ENCODE data around the gene ICAM1. TPM values are rescaled to one million over a fixed set of nuclear protein-coding genes. Genes with fewer than 3 reads are reported as not detected.

The ICAM1 gene
- polyA plus RNA-seq, 1 donor from 2014 or later = not detected

- no peaks in the 10 kb centered on the region for H3K9me2 ChIP-seq (ENCODE audit: insufficient read depth, low read length)
- H3K79me2 ChIP-seq (replicated peaks; ENCODE audit: insufficient read depth, low read length) = no peaks in the 10 kb centered on the region
- H3K27me3 ChIP-seq (ENCODE audit: insufficient read depth, low read depth, low read length) = peaks cover 29% of the 10 kb centered on the region
- no peak overlapping the region for H3K27ac ChIP-seq (ENCODE audit: low read length)
- no peaks in the 10 kb centered on the region for H3K9me3 ChIP-seq (ENCODE audit: low read length)
- H3F3A ChIP-seq (ENCODE audit: insufficient read depth, low read length, poor library complexity, severe bottlenecking) = no peaks in the 10 kb centered on the region
- H3K36me3 ChIP-seq (ENCODE audit: insufficient read depth, low read length) = no peaks in the 10 kb centered on the region
- H4K20me1 ChIP-seq (ENCODE audit: insufficient read depth) = no peaks in the 10 kb centered on the region
- H3K4me3 ChIP-seq (ENCODE audit: low read length) = no peak overlapping the region
- no peak overlapping the region for H3K4me2 ChIP-seq (ENCODE audit: low read length)
- no peak overlapping the region for H2AFZ ChIP-seq (ENCODE audit: low read depth, low read length)
- TF ChIP-seq SMC3 (conservative IDR thresholded peaks at IDR 0.05; ENCODE audit: poor library complexity) (no peak), EZH2 (IDR thresholded peaks at IDR 0.05; ENCODE audit: borderline replicate concordance, insufficient read depth, low read length, poor library complexity, severe bottlenecking) (no peak), RAD21 (conservative IDR thresholded peaks at IDR 0.05) (no peak), REST (IDR thresholded peaks at IDR 0.05; ENCODE audit: borderline replicate concordance) (no peak), TAF1 (IDR thresholded peaks at IDR 0.05; ENCODE audit: low read depth) (no peak), EP300 (conservative IDR thresholded peaks at IDR 0.05; ENCODE audit: poor library complexity, severe bottlenecking) (no peak), MXI1 (conservative IDR thresholded peaks at IDR 0.05; ENCODE audit: poor library complexity, severe bottlenecking) (no peak), POLR2AphosphoS5 (IDR thresholded peaks at IDR 0.05) (no peak), CTCF (IDR thresholded peaks at IDR 0.05; ENCODE audit: poor library complexity, severe bottlenecking) (no peak)
- H3K9ac ChIP-seq (ENCODE audit: low read length) = no peak overlapping the region
Measured at GRCh38 chr19:10266706-10267105, 4.2 kb upstream of the ICAM1 start.

- H4K20me1 ChIP-seq (ENCODE audit: insufficient read depth) = no peaks in the 10 kb centered on the region
- peaks cover 39% of the 10 kb centered on the region for H3K27me3 ChIP-seq (ENCODE audit: insufficient read depth, low read depth, low read length)
- H3K36me3 ChIP-seq (ENCODE audit: insufficient read depth, low read length) = no peaks in the 10 kb centered on the region
- no peak overlapping the region for H3K4me3 ChIP-seq (ENCODE audit: low read length)
- H3K9ac ChIP-seq (ENCODE audit: low read length) = no peak overlapping the region
- H3K79me2 ChIP-seq (replicated peaks; ENCODE audit: insufficient read depth, low read length) = no peaks in the 10 kb centered on the region
- H2AFZ ChIP-seq (ENCODE audit: low read depth, low read length) = no peak overlapping the region
- TF ChIP-seq EZH2 (IDR thresholded peaks at IDR 0.05; ENCODE audit: borderline replicate concordance, insufficient read depth, low read length, poor library complexity, severe bottlenecking) = no peak
- no peak for TF ChIP-seq CTCF (IDR thresholded peaks at IDR 0.05; ENCODE audit: poor library complexity, severe bottlenecking)
- TF ChIP-seq MXI1 (conservative IDR thresholded peaks at IDR 0.05; ENCODE audit: poor library complexity, severe bottlenecking) = no peak
- no peak for TF ChIP-seq RAD21 (conservative IDR thresholded peaks at IDR 0.05)
- TF ChIP-seq TAF1 (IDR thresholded peaks at IDR 0.05; ENCODE audit: low read depth) = no peak
- no peak overlapping the region for H3K4me2 ChIP-seq (ENCODE audit: low read length)
- no peaks in the 10 kb centered on the region for H3K9me2 ChIP-seq (ENCODE audit: insufficient read depth, low read length)
- no peaks in the 10 kb centered on the region for H3F3A ChIP-seq (ENCODE audit: insufficient read depth, low read length, poor library complexity, severe bottlenecking)
- H3K27ac ChIP-seq (ENCODE audit: low read length) = no peak overlapping the region
- H3K9me3 ChIP-seq (ENCODE audit: low read length) = no peaks in the 10 kb centered on the region
Measured at GRCh38 chr19:10268071-10268470, 2.8 kb upstream of the ICAM1 start.
